ENCODE data around the gene PAMR1.

The PAMR1 gene

DNA sequence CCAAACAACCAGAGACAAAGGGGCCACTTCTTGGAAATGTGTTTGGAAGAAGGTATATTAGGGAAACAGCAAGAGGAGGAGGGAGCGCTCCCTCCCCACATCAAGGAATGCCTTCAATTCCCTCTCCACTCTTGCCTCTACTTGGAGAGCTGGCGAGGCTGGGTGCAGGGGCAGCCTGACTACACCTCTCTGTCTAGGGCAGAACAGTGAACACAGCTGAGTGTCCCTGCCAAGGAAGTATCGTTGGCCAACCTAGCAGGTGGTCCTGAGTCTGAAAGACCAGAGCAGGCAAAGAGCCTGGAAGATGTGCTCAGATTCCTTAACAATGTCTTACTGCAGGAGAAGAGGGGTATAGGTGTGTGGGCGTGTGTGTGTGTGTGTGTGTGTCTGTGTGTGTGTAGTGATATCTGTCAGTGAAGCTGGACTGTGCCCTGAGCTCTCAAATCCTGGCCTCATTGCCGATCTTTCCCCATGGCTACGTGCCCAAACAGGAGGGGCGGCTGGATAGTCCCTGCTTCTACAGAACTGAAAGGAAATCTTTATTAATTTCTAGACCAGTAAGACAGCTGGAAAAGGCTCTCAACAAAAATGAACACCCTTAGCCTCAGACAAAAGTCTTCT is 46.8 kb downstream of the PAMR1 start:
- no peak overlapping the region for H3K4me3 ChIP-seq (ENCODE audit: low read depth, low read length)

DNA sequence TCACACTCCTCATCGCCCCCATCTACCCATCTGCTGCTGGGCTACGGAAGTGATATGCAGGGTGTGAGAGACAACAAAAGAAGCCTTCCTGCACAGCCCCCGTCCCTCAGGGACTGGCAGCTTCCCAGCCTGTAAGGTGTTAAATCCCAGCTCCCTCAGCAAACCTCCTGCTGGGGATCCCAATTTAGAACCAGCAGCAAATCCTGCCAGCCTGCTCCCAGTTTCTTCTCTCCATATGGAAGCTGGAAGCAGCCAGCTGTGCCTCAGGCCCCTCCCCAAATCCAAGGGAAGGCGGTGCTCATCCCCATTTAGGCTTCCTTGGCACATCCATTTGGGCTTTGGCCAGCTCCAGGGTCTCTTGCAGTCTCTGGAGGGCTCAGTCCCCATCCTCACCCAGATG is 47.5 kb downstream of the PAMR1 start:
- no peak for DNase-seq (ENCODE audit: low read depth, low spot score)
- TF ChIP-seq, protein P1, sequence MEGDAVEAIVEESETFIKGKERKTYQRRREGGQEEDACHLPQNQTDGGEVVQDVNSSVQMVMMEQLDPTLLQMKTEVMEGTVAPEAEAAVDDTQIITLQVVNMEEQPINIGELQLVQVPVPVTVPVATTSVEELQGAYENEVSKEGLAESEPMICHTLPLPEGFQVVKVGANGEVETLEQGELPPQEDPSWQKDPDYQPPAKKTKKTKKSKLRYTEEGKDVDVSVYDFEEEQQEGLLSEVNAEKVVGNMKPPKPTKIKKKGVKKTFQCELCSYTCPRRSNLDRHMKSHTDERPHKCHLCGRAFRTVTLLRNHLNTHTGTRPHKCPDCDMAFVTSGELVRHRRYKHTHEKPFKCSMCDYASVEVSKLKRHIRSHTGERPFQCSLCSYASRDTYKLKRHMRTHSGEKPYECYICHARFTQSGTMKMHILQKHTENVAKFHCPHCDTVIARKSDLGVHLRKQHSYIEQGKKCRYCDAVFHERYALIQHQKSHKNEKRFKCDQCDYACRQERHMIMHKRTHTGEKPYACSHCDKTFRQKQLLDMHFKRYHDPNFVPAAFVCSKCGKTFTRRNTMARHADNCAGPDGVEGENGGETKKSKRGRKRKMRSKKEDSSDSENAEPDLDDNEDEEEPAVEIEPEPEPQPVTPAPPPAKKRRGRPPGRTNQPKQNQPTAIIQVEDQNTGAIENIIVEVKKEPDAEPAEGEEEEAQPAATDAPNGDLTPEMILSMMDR (IDR thresholded peaks at IDR 0.05; ENCODE audit: insufficient read depth, low read length, missing control alignments), result no peak
- ChIA-PET CTCF (interaction anchor here (0.7 to 0.9 kb wide), 2 partner anchors 7 to 10 kb away, joined by 3 read pairs; no protein-coding TSS in a partner anchor), POLR2A (interaction anchor here (0.7 kb wide), 1 partner anchor 19 kb away, joined by 3 read pairs; no protein-coding TSS in a partner anchor)
- H3K4me3 ChIP-seq (ENCODE audit: low read depth, low read length), result no peak overlapping the region

More for the DNA sequence above, 46.8 kb downstream of the PAMR1 start:
- ChIA-PET CTCF (no interaction called here), POLR2A (no interaction called here)
- DNase-seq (ENCODE audit: low read depth, low spot score), result no peak
- TF ChIP-seq, protein P1 (IDR thresholded peaks at IDR 0.05; ENCODE audit: insufficient read depth, low read length, missing control alignments), result no peak

DNA sequence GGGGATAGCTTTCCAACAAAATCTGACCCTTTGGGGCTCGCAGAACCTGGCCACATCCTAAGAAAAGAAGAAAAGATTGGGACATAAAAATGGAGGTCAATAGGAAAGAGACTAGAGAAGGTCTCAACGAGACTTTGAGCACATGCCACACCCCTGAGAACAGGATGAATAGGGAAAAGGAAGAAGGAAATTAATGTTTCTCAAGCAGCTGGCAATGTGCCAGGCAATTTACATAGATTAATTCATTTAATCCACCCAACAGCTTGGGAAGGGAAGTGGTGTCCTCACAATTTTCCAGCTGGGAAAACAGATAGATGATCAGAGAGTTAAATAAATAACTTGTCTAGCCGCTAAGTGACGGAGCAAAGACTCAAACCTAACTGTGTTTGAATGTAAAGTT is 50.7 kb downstream of the PAMR1 start:
- H3K4me3 ChIP-seq (ENCODE audit: low read depth, low read length), result no peak overlapping the region
- TF ChIP-seq, protein P1 (IDR thresholded peaks at IDR 0.05; ENCODE audit: insufficient read depth, low read length, missing control alignments), result no peak
- no peak for DNase-seq (ENCODE audit: low read depth, low spot score)
- ChIA-PET POLR2A (no interaction called here), CTCF (interaction anchor here (1.4 to 1.8 kb wide), 3 partner anchors 9 to 12 kb away, joined by 4 to 9 read pairs (median 6); no protein-coding TSS in a partner anchor)

DNA sequence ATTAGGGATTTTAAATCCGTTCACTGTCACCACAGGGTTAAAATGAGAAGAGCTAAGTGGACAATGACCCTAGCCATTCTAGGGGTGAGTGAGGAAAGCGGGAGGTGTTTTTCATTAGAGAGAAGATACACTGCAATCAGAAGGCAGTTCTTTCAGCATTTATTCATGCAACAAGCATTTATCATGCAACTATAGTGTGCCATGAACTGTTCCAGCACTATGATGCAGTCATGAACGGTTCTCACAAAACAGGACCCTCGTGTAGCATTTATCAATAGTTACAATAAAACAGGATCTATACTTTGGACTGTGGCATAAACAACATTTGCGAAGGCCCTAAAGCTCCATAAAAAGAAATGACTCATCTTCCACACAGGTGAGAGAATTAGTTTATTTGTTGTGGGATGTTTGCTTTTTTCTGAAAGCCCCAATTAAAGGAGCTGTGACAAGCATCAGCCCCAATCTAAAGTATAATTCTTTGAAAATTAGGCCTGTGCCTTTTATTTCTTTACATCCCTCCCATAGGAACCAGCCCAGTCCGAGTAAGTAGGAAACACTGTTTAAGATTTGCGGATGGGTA is 51.5 kb downstream of the PAMR1 start:
- CTCF ChIA-PET, result interaction anchor here (0.9 to 1.8 kb wide), 4 partner anchors 10 to 13 kb away, joined by 3 to 9 read pairs (median 5); no protein-coding TSS in a partner anchor
- POLR2A ChIA-PET, result interaction anchor here (0.7 kb wide), 1 partner anchor 13 kb away, joined by 3 read pairs; no protein-coding TSS in a partner anchor
- TF ChIP-seq, protein P1 (IDR thresholded peaks at IDR 0.05; ENCODE audit: insufficient read depth, low read length, missing control alignments), result no peak
- no peak overlapping the region for H3K4me3 ChIP-seq (ENCODE audit: low read depth, low read length)
- no peak for DNase-seq (ENCODE audit: low read depth, low spot score)

DNA sequence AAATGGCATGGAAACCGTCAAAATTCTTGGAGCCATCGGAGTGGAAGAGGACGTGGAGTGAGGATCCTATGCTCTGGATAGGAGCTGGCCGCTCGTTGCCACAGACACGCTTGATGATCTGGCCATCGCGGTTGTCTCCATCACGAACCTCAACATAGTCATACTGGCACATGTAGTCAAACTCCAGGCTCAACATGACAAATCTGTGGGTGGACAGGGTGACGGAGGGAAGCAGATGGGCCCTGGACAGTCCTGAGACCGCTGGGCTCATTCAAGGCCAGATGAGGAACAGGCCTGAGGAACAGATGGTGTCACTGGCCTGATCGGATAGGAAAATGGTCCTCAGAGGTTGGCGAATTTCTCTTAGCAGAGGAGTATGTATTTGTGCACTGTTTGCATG is 54.8 kb downstream of the PAMR1 start:
- POLR2A ChIA-PET, result no interaction called here
- H3K4me3 ChIP-seq (ENCODE audit: low read depth, low read length), result no peak overlapping the region
- no peak for DNase-seq (ENCODE audit: low read depth, low spot score)
- TF ChIP-seq, protein P1 (IDR thresholded peaks at IDR 0.05; ENCODE audit: insufficient read depth, low read length, missing control alignments), result no peak
- CTCF ChIA-PET, result interaction anchor here (2.9 kb wide), 1 partner anchor 15 kb away, joined by 7 read pairs; no protein-coding TSS in a partner anchor

DNA sequence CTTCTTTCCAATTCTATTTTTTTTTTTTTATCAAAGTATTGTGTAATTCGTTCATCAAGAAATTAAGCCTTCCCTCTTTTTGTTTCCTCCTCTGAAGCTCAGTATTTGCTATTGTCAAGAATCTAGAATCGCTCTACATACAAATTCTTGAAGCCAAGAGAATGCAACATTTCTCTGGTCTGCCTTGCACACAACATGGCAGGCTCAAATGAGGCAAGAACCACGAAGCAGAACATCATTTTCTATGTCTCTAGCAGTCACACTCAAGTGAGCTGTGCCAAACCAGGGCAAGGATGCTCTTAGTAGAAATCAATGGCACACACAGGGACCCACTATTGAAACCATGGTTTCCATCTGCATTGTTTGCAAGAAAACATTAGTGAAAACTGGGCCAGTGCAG is 59.4 kb downstream of the PAMR1 start:
- DNase-seq (ENCODE audit: low read depth, low spot score), result no peak
- H3K4me3 ChIP-seq (ENCODE audit: low read depth, low read length), result no peak overlapping the region
- CTCF ChIA-PET, result interaction anchor here (0.9 to 1.4 kb wide), 3 partner anchors 15 to 800 kb away, joined by 3 to 4 read pairs (median 3); no protein-coding TSS in a partner anchor
- TF ChIP-seq, protein P1 (IDR thresholded peaks at IDR 0.05; ENCODE audit: insufficient read depth, low read length, missing control alignments), result no peak
- POLR2A ChIA-PET, result no interaction called here
